Muscle of leg (tissue), 11 donors: Measurements from ENCODE around the gene OSBP2. TPM values are rescaled to one million over a fixed set of nuclear protein-coding genes. Genes with fewer than 3 reads are reported as not detected.
"Not testable (repeated sequence)": the region's sequence is repeated elsewhere in the genome, so short reads cannot be mapped to it uniquely, and the experiment has no call there.

Source experiments
- DNase-seq: peaks from one replicate; pipeline ENCODE4 v3.0.0; 2013
- H3K27ac ChIP-seq: one replicate; pipeline ENCODE4 v1.5.1; 2013; ENCODE audit warnings: mild to moderate bottlenecking, low read length, control low read depth
- H3K27me3 ChIP-seq: one replicate; pipeline ENCODE4 v1.6.1; 2013; ENCODE audit warnings: low read length; ENCODE audit not compliant: control insufficient read depth, insufficient read depth
- H3K36me3 ChIP-seq: one replicate; pipeline ENCODE4 v1.6.1; 2013; ENCODE audit warnings: low read length; ENCODE audit not compliant: control insufficient read depth, insufficient read depth
- H3K4me1 ChIP-seq: one replicate; pipeline ENCODE4 v1.6.1; 2013; ENCODE audit warnings: low read length; ENCODE audit not compliant: control insufficient read depth, insufficient read depth
- H3K4me3 ChIP-seq: one replicate; pipeline ENCODE4 v1.5.1; 2013; ENCODE audit warnings: low read length, control low read depth
- H3K9me3 ChIP-seq: replicated peaks from 2 replicates; pipeline ENCODE4 v1.6.1; 2013; ENCODE audit warnings: low read depth, low read length; ENCODE audit not compliant: control insufficient read depth
- WGBS: methylation state at CpG from one replicate; pipeline ENCODE4 v1.1.5; 2013; ENCODE audit warnings: missing lambda C conversion rate; ENCODE audit not compliant: insufficient coverage; 5-methylcytosine and 5-hydroxymethylcytosine counted together
- polyA plus RNA-seq, 8 donors: library from polyadenylated mRNA; unstranded; fragments of 120-200 nt; gene quantifications; one replicate each; pipeline versions ENCODE4 v1.2.1 to v1.2.3, GENCODE V29; 2013; ENCODE audit warnings: inconsistent platforms in 1 of 8, low replicate concordance in 1 of 8; ENCODE audit not compliant: insufficient read length in 8 of 8, insufficient read depth in 1 of 8
- total RNA-seq: library from RNA; stranded (reverse); fragments of 120-200 nt; gene quantifications from one replicate; pipeline ENCODE4 v1.2.4, GENCODE V29; 2013

Gene OSBP2
- total and polyA plus RNA-seq, 9 donors: 2.7 to 7.5 (median 4.5) TPM

GRCh38 chr22:30777146-30777545 lies 82.5 kb downstream of the OSBP2 start:
- not testable (repeated sequence) for H3K4me3 ChIP-seq, H3K9me3 ChIP-seq, H3K4me1 ChIP-seq, DNase-seq, H3K27ac ChIP-seq, H3K36me3 ChIP-seq, H3K27me3 ChIP-seq
- 50% methylated on average over 1 of the region's 6 CpGs for whole genome bisulfite sequencing

GRCh38 chr22:30777587-30777986 lies 82.9 kb downstream of the OSBP2 start:
- 78% methylated on average over 1 of the region's 3 CpGs for WGBS
- Histone ChIP-seq H3K4me1 (no peaks in the 10 kb centered on the region), H3K36me3 (no peaks in the 10 kb centered on the region), H3K4me3 (no peak overlapping the region), H3K27me3 (no peaks in the 10 kb centered on the region), H3K9me3 (no peaks in the 10 kb centered on the region), H3K27ac (no peak overlapping the region)
- peak; percentile 77 for DNase-seq

DNA sequence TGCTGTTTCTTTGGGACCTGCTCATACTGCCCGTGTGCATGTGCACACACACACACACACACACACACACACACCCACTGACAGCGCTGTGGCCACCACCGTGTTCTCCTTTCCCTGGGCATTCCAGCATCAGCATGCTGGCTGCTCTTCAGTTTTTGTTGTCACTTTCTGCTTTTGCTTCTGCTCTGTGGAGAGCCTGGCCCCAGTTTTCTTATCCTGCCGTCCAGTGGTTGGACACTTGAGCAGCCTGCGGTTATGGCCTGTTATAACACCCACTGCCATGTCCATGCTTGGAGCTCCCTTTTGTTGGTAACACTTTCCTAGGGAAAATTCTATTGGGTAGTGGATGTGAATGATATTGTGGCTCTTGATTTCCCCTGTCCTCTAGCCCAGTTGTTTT lies 83.6 kb downstream of the OSBP2 start:
- H3K27me3 ChIP-seq: no peaks in the 10 kb centered on the region
- H3K9me3 ChIP-seq: no peaks in the 10 kb centered on the region
- DNase-seq: no peak
- H3K27ac ChIP-seq: no peak overlapping the region
- H3K4me3 ChIP-seq: no peak overlapping the region
- no peaks in the 10 kb centered on the region for H3K36me3 ChIP-seq
- no peaks in the 10 kb centered on the region for H3K4me1 ChIP-seq
- WGBS: 73% methylated on average over 5 of the region's 5 CpGs

DNA sequence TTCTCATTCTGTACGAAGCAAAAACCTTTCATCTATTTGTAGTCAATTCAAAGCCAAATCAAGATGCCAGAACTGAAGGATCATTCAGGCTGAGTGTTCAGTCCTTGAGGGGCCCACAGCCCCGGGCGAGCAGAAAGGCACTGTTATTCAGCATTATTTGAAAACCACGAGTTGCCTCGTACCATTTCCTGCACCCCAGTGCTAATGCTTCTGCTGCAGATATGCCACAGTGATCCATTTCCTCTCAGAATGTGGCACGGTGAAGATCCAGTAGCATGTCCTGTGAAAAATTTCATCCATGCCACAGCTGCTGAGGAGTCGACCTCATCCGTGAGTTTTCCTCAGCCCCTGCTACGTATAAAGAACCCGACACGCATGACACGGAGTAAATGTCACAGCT lies 85.4 kb downstream of the OSBP2 start:
- Histone ChIP-seq H3K27ac (no peak overlapping the region), H3K4me3 (no peak overlapping the region), H3K36me3 (no peaks in the 10 kb centered on the region), H3K4me1 (no peaks in the 10 kb centered on the region), H3K9me3 (no peaks in the 10 kb centered on the region), H3K27me3 (no peaks in the 10 kb centered on the region)
- no peak for DNase-seq
- WGBS: 61% methylated on average over 12 of the region's 12 CpGs

- DNase-seq: no peak
- 50% methylated on average over 1 of the region's 6 CpGs for WGBS
- no peak overlapping the region for H3K27ac ChIP-seq
- H3K36me3 ChIP-seq: no peaks in the 10 kb centered on the region
- no peaks in the 10 kb centered on the region for H3K9me3 ChIP-seq
- no peaks in the 10 kb centered on the region for H3K4me1 ChIP-seq
- no peak overlapping the region for H3K4me3 ChIP-seq
- H3K27me3 ChIP-seq: no peaks in the 10 kb centered on the region
Observed at GRCh38 chr22:30781271-30781875, 86.7 kb downstream of the OSBP2 start.

- Histone ChIP-seq H3K4me1 (no peaks in the 10 kb centered on the region), H3K36me3 (no peaks in the 10 kb centered on the region), H3K4me3 (no peak overlapping the region), H3K27ac (no peak overlapping the region), H3K27me3 (no peaks in the 10 kb centered on the region), H3K9me3 (no peaks in the 10 kb centered on the region)
- DNase-seq: no peak
- 86% methylated on average over 3 of the region's 5 CpGs for WGBS
Observed at GRCh38 chr22:30782613-30783012, 87.9 kb downstream of the OSBP2 start.

GRCh38 chr22:30783021-30783420 lies 88.3 kb downstream of the OSBP2 start:
- WGBS: 100% methylated on average over 1 of the region's 2 CpGs
- Histone ChIP-seq H3K9me3 (no peaks in the 10 kb centered on the region), H3K27ac (no peak overlapping the region), H3K27me3 (no peaks in the 10 kb centered on the region), H3K4me3 (no peak overlapping the region), H3K4me1 (no peaks in the 10 kb centered on the region), H3K36me3 (no peaks in the 10 kb centered on the region)
- no peak for DNase-seq

DNA sequence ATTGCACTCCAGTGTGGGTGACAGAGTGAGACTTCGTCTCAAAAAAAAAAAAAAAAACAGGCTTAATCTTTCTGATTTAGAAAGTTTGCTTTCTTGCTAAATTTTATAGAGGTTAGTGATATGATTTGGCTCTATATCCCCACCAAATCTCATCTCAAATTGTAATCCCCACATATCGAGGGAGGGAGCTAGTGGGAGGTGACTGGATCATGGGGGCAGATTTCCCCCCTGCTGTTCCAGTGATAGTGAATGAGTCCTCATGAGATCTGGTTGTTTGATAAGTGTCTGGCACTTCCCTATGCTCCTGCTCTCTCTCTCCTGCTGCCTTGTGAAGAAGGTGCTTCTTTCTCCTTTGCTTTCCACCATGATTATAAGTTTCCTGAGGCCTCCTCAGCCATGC lies 90.9 kb downstream of the OSBP2 start:
- no peak overlapping the region for H3K4me3 ChIP-seq
- H3K9me3 ChIP-seq: no peaks in the 10 kb centered on the region
- no peak overlapping the region for H3K27ac ChIP-seq
- H3K36me3 ChIP-seq: no peaks in the 10 kb centered on the region
- no peaks in the 10 kb centered on the region for H3K4me1 ChIP-seq
- WGBS: no CpG with 5 or more reads among the region's 2 CpGs
- H3K27me3 ChIP-seq: no peaks in the 10 kb centered on the region
- no peak for DNase-seq

- no peaks in the 10 kb centered on the region for H3K4me1 ChIP-seq
- no peak for DNase-seq
- no peaks in the 10 kb centered on the region for H3K36me3 ChIP-seq
- H3K27me3 ChIP-seq: no peaks in the 10 kb centered on the region
- H3K9me3 ChIP-seq: no peaks in the 10 kb centered on the region
- H3K4me3 ChIP-seq: no peak overlapping the region
- no peak overlapping the region for H3K27ac ChIP-seq
- WGBS: 75% methylated on average over 1 of the region's 2 CpGs
Observed at GRCh38 chr22:30790366-30790765, 95.7 kb downstream of the OSBP2 start.

DNA sequence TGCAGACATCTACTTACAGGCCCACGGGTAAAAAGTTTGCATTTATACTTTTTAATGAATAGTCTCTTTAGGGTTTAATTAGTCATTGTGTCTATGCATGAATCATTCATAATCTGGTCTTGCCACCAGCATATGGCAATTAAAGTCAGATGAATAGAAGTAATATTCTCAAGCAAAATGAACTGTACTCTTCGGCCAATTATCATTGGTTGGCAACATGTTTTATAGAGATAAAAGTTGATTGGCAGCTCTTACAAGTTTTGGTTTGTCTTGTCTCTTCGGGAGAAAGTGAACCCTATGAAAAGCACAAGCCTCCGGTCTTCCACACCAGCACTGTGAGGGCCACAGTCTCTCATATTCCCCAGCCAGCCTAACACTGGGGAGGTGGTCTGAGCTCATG lies 97.8 kb downstream of the OSBP2 start:
- no peak overlapping the region for H3K4me3 ChIP-seq
- WGBS: no CpG with 5 or more reads among the region's 4 CpGs
- no peaks in the 10 kb centered on the region for H3K4me1 ChIP-seq
- no peak overlapping the region for H3K27ac ChIP-seq
- no peak for DNase-seq
- H3K36me3 ChIP-seq: no peaks in the 10 kb centered on the region
- H3K9me3 ChIP-seq: no peaks in the 10 kb centered on the region
- H3K27me3 ChIP-seq: no peaks in the 10 kb centered on the region

DNA sequence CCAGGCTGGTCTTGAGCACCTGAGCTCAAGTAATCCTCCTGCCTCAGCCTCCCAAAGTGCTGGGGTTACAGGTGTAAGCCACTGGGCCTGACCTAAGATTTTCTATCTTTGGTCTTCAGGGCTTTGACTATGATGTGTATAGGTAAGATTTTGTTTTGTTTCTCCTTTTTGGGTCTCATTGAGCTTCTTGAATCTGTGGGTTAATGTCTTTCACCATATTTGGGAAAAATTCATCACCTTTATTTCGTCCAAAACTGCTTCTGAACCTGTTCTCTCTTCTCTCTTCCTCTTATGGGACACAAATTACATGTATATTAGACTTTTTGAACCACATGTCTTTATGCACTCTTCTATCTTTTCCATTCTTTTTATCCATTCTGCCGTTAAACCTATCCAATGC lies 100.4 kb downstream of the OSBP2 start:
- DNase-seq: no peak

More for the DNA sequence above, 100.4 kb downstream of the OSBP2 start:
- peaks cover 6% of the 10 kb centered on the region for H3K27me3 ChIP-seq
- no CpG with 5 or more reads among the region's 2 CpGs for WGBS
- no peaks in the 10 kb centered on the region for H3K4me1 ChIP-seq
- H3K9me3 ChIP-seq: no peaks in the 10 kb centered on the region
- H3K4me3 ChIP-seq: no peak overlapping the region
- H3K27ac ChIP-seq: no peak overlapping the region
- no peaks in the 10 kb centered on the region for H3K36me3 ChIP-seq
